Activated CD4-positive, alpha-beta T cell treated with anti-CD3 and anti-CD28 coated beads, Interleukin-2, amount 50 U/mL, for 24 hours (primary cell): Measurements from ENCODE around the gene PRKACA.
"Not testable (repeated sequence)": the region's sequence is repeated elsewhere in the genome, so short reads cannot be mapped to it uniquely, and the experiment has no call there.

ENCODE experiments used
- DNase-seq, 2 donors: peaks; one replicate each; pipeline ENCODE4 v3.0.0-alpha.2; 2020; ENCODE audit warnings: low read depth in 1 of 2, low spot score in 1 of 2

The PRKACA gene

GRCh38 chr19:14051980-14052379 is 65.6 kb downstream of the PRKACA start:
- DNase-seq = no peak

- DNase-seq = not testable (repeated sequence)
Observed at GRCh38 chr19:14050961-14051360, 66.6 kb downstream of the PRKACA start.

- no peak for DNase-seq
Observed at GRCh38 chr19:14050512-14050911, 67.0 kb downstream of the PRKACA start.

- peak; percentile 61 to 67 for DNase-seq
Observed at GRCh38 chr19:14048443-14049153, 69.0 kb downstream of the PRKACA start.

- not testable (repeated sequence) for DNase-seq
Observed at GRCh38 chr19:14047866-14048265, 69.7 kb downstream of the PRKACA start.

GRCh38 chr19:14042659-14043608 is 74.6 kb downstream of the PRKACA start:
- not testable (repeated sequence) for DNase-seq
